Fibroblast of lung (primary cell): ENCODE measurements around the gene ITGA2. TPM values are rescaled to one million over a fixed set of nuclear protein-coding genes. Genes with fewer than 3 reads are reported as not detected.

ENCODE experiments used
- DNase-seq, 2 donors: peaks; one replicate each; pipeline versions ENCODE4 v3.0.0 to v3.0.0-alpha.2; 2010; ENCODE audit warnings: low read depth in 2 of 2
- H2AFZ ChIP-seq: 2 replicates; pipeline ENCODE4 v1.5.1; 2012; ENCODE audit warnings: low read length, control low read depth, inconsistent platforms
- H3K27ac ChIP-seq: 2 replicates; pipeline ENCODE4 v1.5.1; 2011; ENCODE audit warnings: low read length, control low read depth; ENCODE audit not compliant: insufficient read depth
- H3K27me3 ChIP-seq: 2 replicates; pipeline ENCODE4 v1.5.1; 2011; ENCODE audit warnings: mild to moderate bottlenecking, low read length; ENCODE audit not compliant: control insufficient read depth, insufficient read depth
- H3K36me3 ChIP-seq: 2 replicates; pipeline ENCODE4 v1.5.1; 2011; ENCODE audit warnings: low read length; ENCODE audit not compliant: control insufficient read depth, insufficient read depth
- H3K4me1 ChIP-seq: 2 replicates; pipeline ENCODE4 v1.5.1; 2011; ENCODE audit warnings: low read length; ENCODE audit not compliant: control insufficient read depth, insufficient read depth; ENCODE audit errors: extremely low read depth
- H3K4me2 ChIP-seq: 2 replicates; pipeline ENCODE4 v1.5.1; 2011; ENCODE audit warnings: low read length, control low read depth; ENCODE audit not compliant: insufficient read depth; ENCODE audit errors: extremely low read depth
- H3K4me3 ChIP-seq, 4 experiments: fragments of 200-600 bp in 1 of 4; sonication (generic) in 1 of 4; replicated peaks in 1 of 4; 2 replicates each; pipeline ENCODE4 v1.5.1; 2011 to 2016; ENCODE audit warnings: low read length in 4 of 4, low read depth in 3 of 4, mild to moderate bottlenecking in 3 of 4, control low read depth in 2 of 4, inconsistent platforms in 1 of 4, mixed read lengths in 1 of 4; ENCODE audit not compliant: insufficient read depth in 1 of 4; ENCODE audit errors: control extremely low read depth in 1 of 4
- H3K79me2 ChIP-seq: 2 replicates; pipeline ENCODE4 v1.5.1; 2012; ENCODE audit warnings: mild to moderate bottlenecking, low read length, inconsistent platforms; ENCODE audit not compliant: control insufficient read depth, insufficient read depth
- H3K9ac ChIP-seq: 2 replicates; pipeline ENCODE4 v1.5.1; 2011; ENCODE audit warnings: mild to moderate bottlenecking, low read length, control low read depth; ENCODE audit not compliant: insufficient read depth
- H3K9me3 ChIP-seq: 2 replicates; pipeline ENCODE4 v1.5.1; 2012; ENCODE audit warnings: low read depth, low read length; ENCODE audit not compliant: control insufficient read depth, insufficient read depth
- H4K20me1 ChIP-seq: 2 replicates; pipeline ENCODE4 v1.5.1; 2011; ENCODE audit warnings: low read length; ENCODE audit not compliant: control insufficient read depth, insufficient read depth; ENCODE audit errors: extremely low read depth
- CTCF ChIP-seq, 2 donors: IDR thresholded peaks in 1 of 2; conservative IDR thresholded peaks in 1 of 2; 1 replicate in 1 of 2; 2 replicates in 1 of 2; pipeline ENCODE4 v1.5.1; 2011 to 2012; ENCODE audit warnings: low read length in 2 of 2, control low read depth in 1 of 2, inconsistent platforms in 1 of 2, low read depth in 1 of 2, mild to moderate bottlenecking in 1 of 2
- EZH2 ChIP-seq: IDR thresholded peaks from 2 replicates; pipeline ENCODE4 v1.5.1; 2012; ENCODE audit warnings: low read length, control low read depth, mild to moderate bottlenecking; ENCODE audit errors: missing control alignments
- polyA plus RNA-seq, 2 donors: library from polyadenylated mRNA; depleted of rRNA in 1 of 2; stranded (reverse) in 1 of 2; unstranded in 1 of 2; fragments of >200 nt; gene quantifications; 2 replicates each; pipeline ENCODE4 v1.2.1, GENCODE V29; 2011 to 2012; ENCODE audit warnings: missing spikeins in 1 of 2
- total RNA-seq: library from RNA; depleted of rRNA; stranded (reverse); fragments of >200 nt; gene quantifications from 2 replicates; pipeline ENCODE4 v1.2.1, GENCODE V29; 2014

The ITGA2 gene
- total and polyA plus RNA-seq, 2 donors (not counting 1 experiment from before 2014, with no cell fraction given), result 9.4 to 75.5 TPM

DNA sequence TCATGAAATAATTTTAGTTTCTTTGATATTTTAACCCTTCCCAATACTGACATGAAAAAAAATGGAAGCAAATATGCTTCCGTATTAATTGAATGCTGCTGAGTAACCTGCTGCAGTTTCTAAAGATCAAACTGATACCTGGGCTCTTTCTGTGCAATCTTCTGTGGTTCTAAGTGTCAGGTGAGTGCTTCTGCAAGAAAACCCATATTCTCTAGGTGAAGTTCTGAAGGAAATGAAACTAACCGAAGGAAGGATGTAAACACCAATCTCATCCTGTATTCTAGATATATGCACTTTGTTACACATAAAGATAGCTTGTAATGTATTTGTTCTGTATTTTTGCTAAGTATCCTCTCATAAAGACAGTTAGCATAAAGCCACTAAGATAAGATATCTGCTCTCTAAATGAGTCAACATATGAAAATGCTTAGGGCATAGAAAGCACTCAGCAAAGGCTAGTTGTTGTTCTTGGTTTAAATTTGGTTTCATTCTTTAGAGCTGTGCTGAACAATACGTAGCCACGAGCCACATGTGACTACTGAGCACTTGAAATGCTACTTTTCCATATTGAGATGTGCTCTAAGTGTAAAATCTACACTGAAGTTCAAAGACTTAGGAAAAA, 52.0 kb downstream of the ITGA2 start:
- no peaks in the 10 kb centered on the region for H3K9me3 ChIP-seq
- DNase-seq, result peak; percentile 56 to 69
- no peaks in the 10 kb centered on the region for H3K36me3 ChIP-seq
- H3K4me1 ChIP-seq, result peaks cover 23% of the 10 kb centered on the region
- peak overlapping the region in 2 of 4 experiments; percentile 9 to 41 for H3K4me3 ChIP-seq
- no peak overlapping the region for H3K27ac ChIP-seq
- peak overlapping the region; percentile 90 for H3K4me2 ChIP-seq
- H3K79me2 ChIP-seq, result peaks cover 12% of the 10 kb centered on the region
- H2AFZ ChIP-seq, result no peak overlapping the region
- no peak overlapping the region for H3K9ac ChIP-seq
- no peaks in the 10 kb centered on the region for H4K20me1 ChIP-seq
- no peak for TF ChIP-seq CTCF (conservative IDR thresholded peaks at IDR 0.05 in 1 of 2, IDR thresholded peaks at IDR 0.05 in 1 of 2; ENCODE audit: low read depth in 1 of 2, low read length in 2 of 2)
- TF ChIP-seq EZH2, result no peak
- no peaks in the 10 kb centered on the region for H3K27me3 ChIP-seq

GRCh38 chr5:53041740-53042139, 52.6 kb downstream of the ITGA2 start:
- peaks cover 23% of the 10 kb centered on the region for H3K4me1 ChIP-seq
- H3K36me3 ChIP-seq, result no peaks in the 10 kb centered on the region
- H3K4me2 ChIP-seq, result peak overlapping the region; percentile 90
- H3K79me2 ChIP-seq, result peaks cover 12% of the 10 kb centered on the region
- no peak for DNase-seq
- H2AFZ ChIP-seq, result no peak overlapping the region
- H3K9ac ChIP-seq, result no peak overlapping the region
- no peaks in the 10 kb centered on the region for H3K9me3 ChIP-seq
- H3K4me3 ChIP-seq, result no peak overlapping the region
- no peak for TF ChIP-seq CTCF (conservative IDR thresholded peaks at IDR 0.05 in 1 of 2, IDR thresholded peaks at IDR 0.05 in 1 of 2; ENCODE audit: low read depth in 1 of 2, low read length in 2 of 2)
- TF ChIP-seq EZH2, result no peak
- H3K27ac ChIP-seq, result no peak overlapping the region
- no peaks in the 10 kb centered on the region for H3K27me3 ChIP-seq
- H4K20me1 ChIP-seq, result no peaks in the 10 kb centered on the region

GRCh38 chr5:53045263-53045662, 56.1 kb downstream of the ITGA2 start:
- peak overlapping the region; percentile 49 for H3K27ac ChIP-seq
- no peaks in the 10 kb centered on the region for H4K20me1 ChIP-seq
- H3K4me2 ChIP-seq, result peak overlapping the region; percentile 45
- peaks cover 7% of the 10 kb centered on the region for H3K4me1 ChIP-seq
- no peak for TF ChIP-seq EZH2
- no peak for TF ChIP-seq CTCF (conservative IDR thresholded peaks at IDR 0.05 in 1 of 2, IDR thresholded peaks at IDR 0.05 in 1 of 2; ENCODE audit: low read depth in 1 of 2, low read length in 2 of 2)
- DNase-seq, result peak in 1 of 2 donors; percentile 43
- H2AFZ ChIP-seq, result peak overlapping the region; percentile 67
- no peak overlapping the region for H3K9ac ChIP-seq
- H3K4me3 ChIP-seq, result no peak overlapping the region
- H3K36me3 ChIP-seq, result peaks cover 4% of the 10 kb centered on the region
- H3K79me2 ChIP-seq, result peaks cover 1% of the 10 kb centered on the region
- no peaks in the 10 kb centered on the region for H3K27me3 ChIP-seq
- H3K9me3 ChIP-seq, result no peaks in the 10 kb centered on the region
